ENCODE results near the gene ST3GAL5. TPM values are rescaled to one million over a fixed set of nuclear protein-coding genes. Genes with fewer than 3 reads are reported as not detected.
"Not testable (repeated sequence)": the region's sequence is repeated elsewhere in the genome, so short reads cannot be mapped to it uniquely, and the experiment has no call there.

The ST3GAL5 gene
- total RNA-seq = 10 to 100 TPM; 43.4 to 46.7 TPM

DNA sequence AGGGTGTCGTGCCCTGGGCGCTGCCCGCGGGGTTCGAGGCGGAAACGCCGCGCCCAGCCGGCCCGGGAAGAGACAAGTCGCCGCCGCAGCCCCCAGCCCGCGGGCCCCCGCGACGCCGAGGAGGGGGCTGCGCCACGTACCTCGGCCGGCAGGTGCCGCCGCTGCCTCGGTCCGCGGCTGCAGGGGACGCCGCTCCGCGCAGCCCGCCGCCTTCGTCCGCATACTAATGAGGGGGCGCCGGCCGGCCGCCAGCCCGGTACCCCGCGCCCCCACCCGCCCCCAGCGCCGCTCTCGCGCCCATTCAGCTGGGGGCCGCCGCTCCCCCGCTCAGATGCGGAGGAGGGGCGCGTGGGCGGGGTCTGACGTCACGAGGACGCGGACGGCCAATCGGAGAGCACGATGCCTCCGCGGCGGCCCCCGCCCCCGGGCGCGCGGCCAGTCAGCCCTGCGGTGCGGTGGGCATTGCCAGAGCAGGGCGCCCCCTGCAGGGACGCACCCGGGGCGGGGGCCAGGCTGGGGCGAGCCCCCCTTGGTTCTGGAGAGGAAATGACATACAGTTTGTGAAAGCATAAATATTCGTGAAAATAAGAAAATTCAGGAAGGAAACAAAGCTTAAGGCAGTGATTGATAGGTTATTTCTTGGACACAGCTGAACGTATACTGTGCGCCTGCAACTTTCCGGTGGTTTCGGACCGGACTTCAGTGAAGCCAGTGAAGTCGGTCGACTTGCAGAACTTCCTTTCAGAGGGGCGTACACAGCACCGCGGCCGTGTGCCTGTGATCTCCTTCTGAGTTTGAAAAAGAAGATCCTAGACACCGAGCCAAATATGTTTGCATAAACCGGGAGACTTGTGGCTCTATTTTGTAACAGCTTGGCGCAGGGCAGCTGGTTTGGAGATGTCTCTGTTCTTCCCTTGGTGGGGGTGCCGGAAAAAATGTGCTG lies at the start of gene ST3GAL5:
ST3GAL5 (minus strand) TSS at position 307 of the 943 bp plus-strand sequence; CDS start at position 222, 85 bp downstream.
- Mint-ChIP-seq H3K27ac (peak within 1 kb of the TSS; percentile 92), H3K27me3 (ENCODE audit: low read depth) (no peaks in the 10 kb centered on the region), H3K36me3 (ENCODE audit: low read depth) (peaks cover 26% of the 10 kb centered on the region), H3K9me3 (ENCODE audit: insufficient read depth) (no peaks in the 10 kb centered on the region), H3K4me1 (ENCODE audit: low read depth) (peaks cover 68% of the 10 kb centered on the region), H3K4me3 (peak within 1 kb of the TSS; percentile 94)
- ChIA-PET CTCF (interaction anchor here (0.6 to 11.5 kb wide), 56 partner anchors 8 to 297 kb away, joined by 3 to 256 read pairs (median 4); partner anchors contain the start of genes POLR1A and PTCD3), POLR2A (interaction anchor here (1.0 to 6.7 kb wide), 11 partner anchors 10 to 191 kb away, joined by 3 to 33 read pairs (median 4); no protein-coding TSS in a partner anchor)
- ATAC-seq (peak; percentile 85), DNase-seq (peak; percentile 93)

DNA sequence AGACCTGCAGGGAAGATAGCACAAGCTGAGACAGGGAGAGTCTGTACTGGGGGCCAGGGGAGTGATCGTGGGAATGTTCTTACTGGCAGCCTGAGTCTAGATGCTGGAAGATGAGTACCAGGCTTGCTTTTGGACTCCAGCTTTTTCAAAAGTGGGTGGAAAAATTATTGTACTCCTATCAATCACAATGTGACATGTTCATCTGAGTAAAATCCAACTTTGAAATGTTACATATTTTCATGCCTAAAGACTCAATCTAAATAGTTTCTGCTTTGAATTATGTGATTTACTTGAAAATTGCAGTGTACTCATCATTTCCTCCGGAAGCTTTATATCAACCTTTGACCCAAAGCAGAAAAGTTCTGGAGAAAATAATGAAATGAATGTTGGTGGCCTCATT lies 49.7 kb upstream of the ST3GAL5 start:
- H3K27me3 Mint-ChIP-seq (ENCODE audit: low read depth) = peaks cover 3% of the 10 kb centered on the region
- peaks cover 17% of the 10 kb centered on the region for H3K36me3 Mint-ChIP-seq (ENCODE audit: low read depth)
- no peak overlapping the region for H3K27ac Mint-ChIP-seq
- no peak for ATAC-seq
- no peak overlapping the region for H3K4me3 Mint-ChIP-seq
- ChIA-PET CTCF (interaction anchor here (1.0 to 1.6 kb wide), 4 partner anchors 48 to 111 kb away, joined by 3 to 4 read pairs (median 4); no protein-coding TSS in a partner anchor), POLR2A (no interaction called here)
- H3K9me3 Mint-ChIP-seq (ENCODE audit: insufficient read depth) = peaks cover 18% of the 10 kb centered on the region
- peaks cover 15% of the 10 kb centered on the region for H3K4me1 Mint-ChIP-seq (ENCODE audit: low read depth)
- DNase-seq = no peak

DNA sequence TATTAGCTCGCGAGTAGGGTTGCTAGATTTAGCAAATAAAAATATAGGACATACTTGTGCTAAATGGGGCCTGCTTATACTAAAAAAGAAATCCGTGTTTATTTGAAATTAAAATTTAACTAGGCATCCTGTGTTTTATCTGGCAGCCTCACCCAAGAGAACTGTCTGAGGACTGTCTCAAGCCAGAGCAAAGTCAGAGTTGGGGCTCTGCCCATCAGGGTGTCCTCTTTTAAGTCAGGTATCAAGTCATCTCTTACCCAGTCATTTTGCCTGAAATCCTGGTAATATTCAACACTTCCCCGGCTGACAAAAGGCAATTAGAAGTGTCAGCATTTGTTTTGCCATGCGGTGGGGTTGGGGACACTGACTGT lies 48.3 kb upstream of the ST3GAL5 start:
- Mint-ChIP-seq H3K4me1 (ENCODE audit: low read depth) (peaks cover 27% of the 10 kb centered on the region), H3K9me3 (ENCODE audit: insufficient read depth) (peaks cover 9% of the 10 kb centered on the region), H3K4me3 (no peak overlapping the region), H3K27me3 (ENCODE audit: low read depth) (peaks cover 3% of the 10 kb centered on the region), H3K36me3 (ENCODE audit: low read depth) (peaks cover 7% of the 10 kb centered on the region), H3K27ac (no peak overlapping the region)
- DNase-seq = no peak
- ChIA-PET POLR2A (no interaction called here), CTCF (no interaction called here)
- no peak for ATAC-seq

DNA sequence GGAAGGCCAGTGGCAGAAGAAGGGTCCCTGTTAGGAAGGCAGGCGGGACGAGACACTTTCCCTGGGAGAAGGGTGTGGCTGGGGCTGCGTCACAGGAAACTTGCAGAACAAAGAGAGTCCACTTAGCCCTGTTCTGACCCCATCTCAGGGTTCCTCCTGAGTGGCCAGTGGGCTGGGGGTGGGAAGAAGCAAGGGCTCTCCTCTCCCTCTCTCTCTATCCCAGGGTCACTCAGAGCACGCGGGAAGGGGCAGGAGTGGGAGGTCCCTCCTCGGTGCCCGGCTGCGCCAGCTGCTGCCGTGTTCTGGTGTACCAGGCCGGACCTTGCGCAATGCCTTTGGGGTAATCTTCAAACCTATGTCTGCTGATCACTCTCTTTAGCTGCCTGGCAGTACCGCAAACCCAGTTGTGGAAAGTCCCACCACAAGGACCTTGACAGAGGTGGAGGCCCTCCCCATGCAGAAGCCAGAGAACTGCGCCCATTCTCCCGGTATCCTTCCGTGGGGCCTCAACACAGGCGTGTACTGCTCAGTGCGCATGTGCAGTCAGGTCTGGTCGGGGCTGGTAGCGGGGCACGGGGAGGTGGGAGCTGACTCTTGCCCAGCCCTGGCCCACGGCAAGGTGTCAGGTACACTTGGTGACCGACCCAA lies 47.8 kb upstream of the ST3GAL5 start:
- Mint-ChIP-seq H3K27me3 (ENCODE audit: low read depth) (peaks cover 3% of the 10 kb centered on the region), H3K9me3 (ENCODE audit: insufficient read depth) (peaks cover 4% of the 10 kb centered on the region), H3K36me3 (ENCODE audit: low read depth) (peaks cover 2% of the 10 kb centered on the region), H3K27ac (no peak overlapping the region), H3K4me3 (no peak overlapping the region), H3K4me1 (ENCODE audit: low read depth) (peaks cover 31% of the 10 kb centered on the region)
- ATAC-seq = no peak
- ChIA-PET CTCF (no interaction called here), POLR2A (no interaction called here)
- no peak for DNase-seq

DNA sequence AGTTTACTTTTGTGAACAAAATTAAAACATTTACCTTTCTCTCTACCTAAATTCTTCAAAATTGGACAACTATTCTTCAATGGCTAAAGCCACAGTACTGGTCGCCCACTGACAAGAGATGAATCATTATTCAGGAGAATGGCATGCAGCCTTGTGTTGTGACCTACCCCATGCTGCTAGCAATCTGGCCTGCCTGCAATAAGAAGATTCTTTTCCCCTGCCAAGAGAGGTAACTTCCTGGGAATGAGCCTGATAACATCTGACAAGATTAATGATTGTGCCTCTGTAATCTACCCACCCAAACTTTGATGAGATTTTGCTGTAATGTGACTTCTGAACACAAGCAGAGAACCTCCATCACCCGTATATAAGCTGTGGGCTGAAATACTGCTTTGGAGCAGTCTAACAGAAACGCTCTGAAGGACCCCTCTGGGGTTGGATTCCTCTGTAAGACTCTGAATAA lies 47.0 kb upstream of the ST3GAL5 start:
- ChIA-PET CTCF (no interaction called here), POLR2A (no interaction called here)
- Mint-ChIP-seq H3K4me3 (no peak overlapping the region), H3K27me3 (ENCODE audit: low read depth) (peaks cover 4% of the 10 kb centered on the region), H3K4me1 (ENCODE audit: low read depth) (peaks cover 32% of the 10 kb centered on the region), H3K27ac (no peak overlapping the region), H3K36me3 (ENCODE audit: low read depth) (no peaks in the 10 kb centered on the region), H3K9me3 (ENCODE audit: insufficient read depth) (no peaks in the 10 kb centered on the region)
- ATAC-seq (no peak), DNase-seq (no peak)

DNA sequence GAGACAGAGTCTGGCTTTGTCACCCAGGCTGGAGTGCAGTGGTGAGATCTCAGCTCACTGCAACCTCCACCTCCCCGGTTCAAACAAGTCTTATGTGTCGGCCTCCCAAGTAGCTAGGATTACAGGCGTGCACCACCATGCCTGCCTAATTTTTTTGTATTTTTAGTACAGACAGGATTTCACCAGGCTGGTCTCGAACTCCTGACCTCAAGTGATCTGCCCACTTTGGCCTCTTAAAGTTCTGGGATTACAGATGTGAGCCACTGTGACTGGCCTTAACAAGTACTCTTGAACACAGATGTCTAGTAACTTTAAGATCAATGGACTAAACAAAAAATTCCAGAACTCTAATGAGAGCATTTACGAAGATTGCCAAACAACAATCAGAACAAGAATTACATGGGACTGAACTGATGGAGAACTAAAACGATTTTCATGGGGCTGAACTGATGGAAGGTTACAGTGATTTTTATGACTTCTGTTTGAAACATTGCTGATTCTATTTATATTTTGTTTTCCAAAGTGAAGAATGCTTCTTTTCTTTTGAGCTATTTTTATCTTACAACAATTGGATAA lies 46.5 kb upstream of the ST3GAL5 start:
- ChIA-PET POLR2A (no interaction called here), CTCF (no interaction called here)
- Mint-ChIP-seq H3K27ac (no peak overlapping the region), H3K36me3 (ENCODE audit: low read depth) (no peaks in the 10 kb centered on the region), H3K4me3 (no peak overlapping the region), H3K9me3 (ENCODE audit: insufficient read depth) (no peaks in the 10 kb centered on the region), H3K4me1 (ENCODE audit: low read depth) (peaks cover 32% of the 10 kb centered on the region), H3K27me3 (ENCODE audit: low read depth) (peaks cover 5% of the 10 kb centered on the region)
- DNase-seq (no peak), ATAC-seq (no peak)

DNA sequence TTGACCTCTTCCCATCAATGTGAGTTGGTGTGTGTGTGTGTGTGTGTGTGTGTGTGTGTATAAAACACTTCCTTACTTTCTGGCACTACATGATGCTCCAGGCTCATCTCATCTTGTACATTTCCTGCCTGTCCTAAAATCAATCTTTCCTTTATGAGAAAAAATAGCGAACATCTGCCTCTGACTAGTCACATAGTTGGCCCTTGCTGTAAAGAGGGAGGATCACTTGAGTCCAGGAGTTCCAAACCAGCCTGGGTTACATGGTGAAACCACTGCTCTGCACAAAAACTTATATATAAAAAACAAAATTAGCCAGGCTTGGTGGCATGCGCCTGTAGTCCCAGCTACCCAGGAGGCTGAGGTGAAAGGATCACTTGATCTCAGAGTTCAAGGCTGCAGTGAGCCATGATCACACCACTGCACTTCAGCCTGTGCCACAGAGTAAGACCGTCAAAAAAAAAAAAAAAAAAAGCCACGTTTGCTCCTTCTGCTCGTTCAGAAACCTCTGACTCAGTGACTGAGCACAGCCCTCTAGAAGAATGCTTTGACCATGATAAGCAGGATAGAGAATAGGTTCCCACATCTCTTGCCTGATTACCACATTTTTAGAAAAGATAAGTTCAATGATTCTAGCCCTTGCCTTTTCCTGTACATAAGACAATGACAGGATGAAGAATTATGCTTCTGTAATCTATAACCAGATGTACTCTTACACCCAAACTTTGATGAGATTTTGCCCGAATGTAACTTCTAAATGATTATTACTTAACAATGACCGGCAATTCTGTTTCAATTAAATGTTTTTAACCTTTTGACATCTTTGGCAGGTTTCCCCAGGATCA lies 45.2 kb upstream of the ST3GAL5 start:
- ChIA-PET POLR2A (no interaction called here), CTCF (interaction anchor here (2.4 kb wide), 1 partner anchor 44 kb away, joined by 8 read pairs; the partner anchor contains the start of gene ST3GAL5)
- ATAC-seq (peak; percentile 77), DNase-seq (peak; percentile 31)
- no peak overlapping the region for H3K4me3 Mint-ChIP-seq
- no peaks in the 10 kb centered on the region for H3K9me3 Mint-ChIP-seq (ENCODE audit: insufficient read depth)
- peak overlapping the region; percentile 42 for H3K27ac Mint-ChIP-seq
- peaks cover 2% of the 10 kb centered on the region for H3K27me3 Mint-ChIP-seq (ENCODE audit: low read depth)
- peaks cover 32% of the 10 kb centered on the region for H3K4me1 Mint-ChIP-seq (ENCODE audit: low read depth)
- H3K36me3 Mint-ChIP-seq (ENCODE audit: low read depth) = peaks cover 2% of the 10 kb centered on the region

DNA sequence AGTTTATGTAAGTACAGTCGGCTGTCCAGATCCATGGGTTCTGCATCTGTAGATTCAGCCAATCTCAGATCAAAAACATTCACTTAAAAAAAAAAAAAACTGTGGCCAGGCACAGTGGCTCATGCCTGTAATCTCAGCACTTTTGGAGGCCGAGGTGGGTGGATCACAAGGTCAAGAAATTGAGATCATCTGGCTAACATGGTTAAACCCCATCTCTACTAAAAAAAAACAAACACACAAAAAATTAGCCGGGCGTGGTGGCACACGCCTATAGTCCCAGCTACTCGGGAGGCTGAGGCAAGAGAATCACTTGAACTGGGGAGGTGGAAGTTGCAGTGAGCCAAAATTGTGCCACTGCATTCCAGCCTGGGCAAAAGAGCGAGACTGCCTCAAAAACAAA lies 42.4 kb upstream of the ST3GAL5 start:
- H3K4me1 Mint-ChIP-seq (ENCODE audit: low read depth) = peaks cover 48% of the 10 kb centered on the region
- H3K4me3 Mint-ChIP-seq; H3K27me3 Mint-ChIP-seq (ENCODE audit: low read depth); H3K27ac Mint-ChIP-seq; POLR2A ChIA-PET; DNase-seq; H3K9me3 Mint-ChIP-seq (ENCODE audit: insufficient read depth); H3K36me3 Mint-ChIP-seq (ENCODE audit: low read depth); ATAC-seq: not testable (repeated sequence)
- CTCF ChIA-PET = interaction anchor here (2.4 kb wide), 1 partner anchor 42 kb away, joined by 8 read pairs; the partner anchor contains the start of gene ST3GAL5

DNA sequence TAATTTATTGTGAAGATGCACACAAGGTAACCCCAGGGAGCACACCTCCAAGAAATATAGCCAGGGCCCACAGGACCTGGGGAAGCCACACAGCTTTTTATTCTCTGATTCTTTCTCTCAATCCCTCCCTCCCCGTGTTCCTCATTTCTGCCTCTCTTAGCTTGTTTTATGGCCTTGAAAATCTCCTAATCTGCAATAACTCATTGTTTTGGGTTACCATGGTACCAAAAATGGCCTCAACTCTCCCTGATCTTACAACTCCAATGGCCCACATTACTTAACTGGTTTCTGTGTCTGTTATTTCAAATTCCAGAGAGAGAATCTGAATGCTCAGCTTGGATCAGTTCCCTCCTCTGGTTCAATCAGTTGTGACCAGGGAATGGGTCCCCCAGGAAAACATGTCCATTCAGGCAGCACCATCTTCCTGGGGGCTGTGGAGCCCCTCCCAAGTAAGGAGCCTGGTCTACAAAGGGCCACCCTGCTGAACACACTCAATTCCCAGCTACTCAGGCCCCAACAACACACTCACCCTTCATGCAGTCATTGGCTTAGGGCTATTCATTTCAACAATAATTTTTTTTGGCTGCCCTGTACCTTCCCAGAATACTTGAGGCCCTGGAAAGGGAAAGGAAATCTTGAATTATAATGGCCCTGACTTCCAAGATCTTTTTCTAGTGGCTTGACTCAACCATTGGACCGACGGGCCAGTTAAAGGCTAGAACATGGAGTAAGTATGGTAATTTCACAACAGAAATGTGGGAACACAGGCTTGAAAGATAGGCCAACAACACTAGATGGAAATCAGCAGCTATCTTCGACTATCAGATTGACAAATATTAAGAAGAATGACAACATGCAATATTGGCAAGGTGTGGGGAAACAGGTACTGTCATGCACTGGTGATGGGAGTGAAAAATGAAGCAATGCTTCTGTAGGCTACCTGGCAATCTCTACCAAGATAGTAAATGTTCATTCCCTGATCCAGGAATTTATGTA lies 41.6 kb upstream of the ST3GAL5 start:
- POLR2A ChIA-PET = interaction anchor here (0.6 to 0.7 kb wide), 2 partner anchors 29 to 152 kb away, joined by 3 to 4 read pairs; no protein-coding TSS in a partner anchor
- ATAC-seq (no peak), DNase-seq (no peak)
- peaks cover 2% of the 10 kb centered on the region for H3K27me3 Mint-ChIP-seq (ENCODE audit: low read depth)
- H3K9me3 Mint-ChIP-seq (ENCODE audit: insufficient read depth) = no peaks in the 10 kb centered on the region
- CTCF ChIA-PET = interaction anchor here (0.9 to 2.6 kb wide), 5 partner anchors 11 to 149 kb away, joined by 3 to 10 read pairs (median 4); partner anchors contain the start of gene ST3GAL5
- peaks cover 2% of the 10 kb centered on the region for H3K36me3 Mint-ChIP-seq (ENCODE audit: low read depth)
- H3K4me3 Mint-ChIP-seq = no peak overlapping the region
- H3K4me1 Mint-ChIP-seq (ENCODE audit: low read depth) = peaks cover 48% of the 10 kb centered on the region
- H3K27ac Mint-ChIP-seq = no peak overlapping the region

Measured in activated CD8-positive, alpha-beta T cell treated with anti-CD3 and anti-CD28 coated beads, Interleukin-2, amount 10 ng/mL, durations not matched to agents 7 days and 5 days (primary cell).